B cell (primary cell): Measurements from ENCODE around the gene NCBP1. TPM values are rescaled to one million over a fixed set of nuclear protein-coding genes. Genes with fewer than 3 reads are reported as not detected.

Experiments
- ATAC-seq: fragments of 200-7000 bp; cut with Tn5 transposase; one replicate; pipeline ENCODE4 v1.10.0; 2021; ENCODE audit warnings: low read depth, mild to moderate bottlenecking, moderate number of reproducible peaks, moderate library complexity
- CTCF ChIA-PET: fragments of 350-600 bp; sonication (Branson Sonifier 250); formaldehyde crosslinking; loops from one replicate; lab custom pipeline; 2021; ENCODE audit warnings: antibody characterized with exemption, inconsistent platforms; lab: Charles Lee
- POLR2A ChIA-PET: fragments of 350-600 bp; sonication (Branson Sonifier 250); formaldehyde crosslinking; loops from one replicate; lab custom pipeline; 2021; ENCODE audit warnings: antibody characterized with exemption; lab: Charles Lee
- DNase-seq: peaks from one replicate; pipeline ENCODE4 v3.0.0; 2013
- H2AFZ ChIP-seq: 2 replicates; pipeline ENCODE4 v1.6.1; 2012; ENCODE audit warnings: mild to moderate bottlenecking, low read depth, low read length; ENCODE audit not compliant: insufficient read depth, poor library complexity, severe bottlenecking
- H3K27ac ChIP-seq, 2 donors: 1 replicate in 1 of 2; 2 replicates in 1 of 2; pipeline ENCODE4 v1.5.1; 2012 to 2013; ENCODE audit warnings: low read length in 2 of 2, mild to moderate bottlenecking in 2 of 2, moderate library complexity in 1 of 2
- H3K27me3 ChIP-seq, 4 experiments: fragments of 200-600 bp in 1 of 4; sonication (generic) in 1 of 4; replicated peaks in 1 of 4; 1 replicate in 2 of 4; 2 replicates in 2 of 4; pipeline versions ENCODE4 v1.6.1 to v1.7.0; 2013 to 2016; ENCODE audit warnings: low read length in 3 of 4, mild to moderate bottlenecking in 2 of 4, mixed read lengths in 1 of 4, moderate library complexity in 1 of 4; ENCODE audit not compliant: insufficient read depth in 4 of 4, control insufficient read depth in 3 of 4; ENCODE audit errors: control extremely low read depth in 1 of 4
- H3K36me3 ChIP-seq, 2 experiments: replicated peaks in 1 of 2; 1 replicate in 1 of 2; 2 replicates in 1 of 2; pipeline versions ENCODE4 v1.6.1 to v1.7.1; 2013; ENCODE audit warnings: low read length in 1 of 2; ENCODE audit not compliant: insufficient read depth in 2 of 2, control insufficient read depth in 1 of 2; ENCODE audit errors: control extremely low read depth in 1 of 2, extremely low read depth in 1 of 2
- H3K4me1 ChIP-seq, 2 donors: fragments of 200-600 bp in 1 of 2; sonication (generic) in 1 of 2; 1 replicate in 1 of 2; 2 replicates in 1 of 2; pipeline versions ENCODE4 v1.5.1 to v1.6.1; 2013 to 2017; ENCODE audit warnings: low read length in 2 of 2; ENCODE audit not compliant: control insufficient read depth in 2 of 2, insufficient read depth in 2 of 2
- H3K4me2 ChIP-seq: replicated peaks from 2 replicates; pipeline ENCODE3; 2012; ENCODE audit warnings: mild to moderate bottlenecking, low read depth, low read length; ENCODE audit not compliant: poor library complexity, severe bottlenecking
- H3K4me3 ChIP-seq, 5 experiments: fragments of 200-600 bp in 1 of 5; sonication (generic) in 1 of 5; 1 replicate in 3 of 5; 2 replicates in 2 of 5; pipeline versions ENCODE4 v1.5.1 to v1.7.0; 2011 to 2016; ENCODE audit warnings: low read length in 4 of 5, mild to moderate bottlenecking in 4 of 5, low read depth in 2 of 5, control low read depth in 1 of 5, moderate library complexity in 1 of 5; ENCODE audit not compliant: insufficient read depth in 1 of 5; ENCODE audit errors: control extremely low read depth in 1 of 5, extremely low read depth in 1 of 5
- H3K79me2 ChIP-seq: fragments of 200-600 bp; sonication (generic); one replicate; pipeline ENCODE4 v1.6.0; 2016; ENCODE audit warnings: low read length; ENCODE audit not compliant: control insufficient read depth, insufficient read depth
- H3K9ac ChIP-seq: fragments of 200-600 bp; sonication (generic); 2 replicates; pipeline ENCODE4 v1.6.1; 2017; ENCODE audit warnings: mild to moderate bottlenecking, low read length, moderate library complexity
- H3K9me3 ChIP-seq, 3 donors: one replicate each; pipeline versions ENCODE4 v1.6.1 to v1.7.1; 2013; ENCODE audit warnings: low read length in 2 of 3; ENCODE audit not compliant: control insufficient read depth in 2 of 3, insufficient read depth in 1 of 3; ENCODE audit errors: control extremely low read depth in 1 of 3
- H4K20me1 ChIP-seq: 2 replicates; pipeline ENCODE4 v1.6.0; 2012; ENCODE audit warnings: mild to moderate bottlenecking, low read length; ENCODE audit not compliant: insufficient read depth, control insufficient read depth, poor library complexity, severe bottlenecking
- H3K27ac Mint-ChIP-seq: one replicate; pipeline ENCODE4 v1.8.0; 2021; ENCODE audit warnings: mixed read lengths
- H3K27me3 Mint-ChIP-seq: one replicate; pipeline ENCODE4 v1.8.0; 2021; ENCODE audit warnings: mixed read lengths
- H3K4me1 Mint-ChIP-seq: one replicate; pipeline ENCODE4 v1.8.0; 2021; ENCODE audit warnings: mixed read lengths
- H3K4me3 Mint-ChIP-seq: one replicate; pipeline ENCODE4 v1.8.0; 2021; ENCODE audit warnings: mixed read lengths
- H3K9me3 Mint-ChIP-seq: one replicate; pipeline ENCODE4 v1.8.0; 2022; ENCODE audit warnings: mixed read lengths; ENCODE audit not compliant: insufficient read depth
- EZH2 ChIP-seq: IDR thresholded peaks from 2 replicates; pipeline ENCODE4 v1.6.1; 2012; ENCODE audit warnings: borderline replicate concordance, low read depth, mild to moderate bottlenecking, moderate library complexity, low read length; ENCODE audit not compliant: insufficient read depth, poor library complexity, severe bottlenecking
- WGBS: methylation state at CpG from one replicate; pipeline ENCODE4 v1.1.5; 2013; ENCODE audit warnings: missing lambda C conversion rate; ENCODE audit not compliant: insufficient coverage; 5-methylcytosine and 5-hydroxymethylcytosine counted together
- intact Hi-C: fragments of 100-400 bp; cut with micrococcal nuclease; formaldehyde crosslinking; loops from one replicate; pipeline ENCODE4 v1.10.0; 2022
- polyA plus RNA-seq: library from polyadenylated mRNA; depleted of rRNA; stranded (reverse); fragments of >200 nt; gene quantifications from 2 replicates; pipeline ENCODE4 v1.2.3, GENCODE V29; 2012
- total RNA-seq, 2 donors: library from RNA; stranded (reverse); fragments of 120-200 nt in 1 of 2; gene quantifications; 1 replicate in 1 of 2; 2 replicates in 1 of 2; pipeline versions ENCODE4 v1.2.3 to v1.2.4, GENCODE V29; 2013 to 2022
- TF ChIP-seq, protein P1 (sequence below): fragments of 200-600 bp; IDR thresholded peaks from one replicate; pipeline ENCODE4 v1.8.0; 2022; ENCODE audit warnings: antibody characterized with exemption, mild to moderate bottlenecking

Gene NCBP1
- total and polyA plus RNA-seq, 2 donors (not counting 1 experiment from before 2014, with no cell fraction given), result 19.5 to 38.0 TPM

- 96% methylated on average over 2 of the region's 3 CpGs for whole genome bisulfite sequencing
- no peak for DNase-seq
- no peak for ATAC-seq
- peaks cover 3 to 7% of the 10 kb centered on the region in 2 donors for H3K4me1 ChIP-seq
- H3K9ac ChIP-seq, result no peak overlapping the region
- Mint-ChIP-seq H3K4me1 (peaks cover 9% of the 10 kb centered on the region), H3K4me3 (no peak overlapping the region), H3K27me3 (peaks cover 35% of the 10 kb centered on the region), H3K9me3 (no peaks in the 10 kb centered on the region), H3K27ac (no peak overlapping the region)
- ChIA-PET POLR2A (no interaction called here), CTCF (no interaction called here)
- no peak overlapping the region for H3K27ac ChIP-seq
- H3K79me2 ChIP-seq, result no peaks in the 10 kb centered on the region
- no peaks in the 10 kb centered on the region for H3K36me3 ChIP-seq
- no peaks in the 10 kb centered on the region for H4K20me1 ChIP-seq
- peaks cover 0 to 9% (median 4%) of the 10 kb centered on the region in 4 experiments for H3K27me3 ChIP-seq
- TF ChIP-seq EZH2, result no peak
- TF ChIP-seq, protein P1, sequence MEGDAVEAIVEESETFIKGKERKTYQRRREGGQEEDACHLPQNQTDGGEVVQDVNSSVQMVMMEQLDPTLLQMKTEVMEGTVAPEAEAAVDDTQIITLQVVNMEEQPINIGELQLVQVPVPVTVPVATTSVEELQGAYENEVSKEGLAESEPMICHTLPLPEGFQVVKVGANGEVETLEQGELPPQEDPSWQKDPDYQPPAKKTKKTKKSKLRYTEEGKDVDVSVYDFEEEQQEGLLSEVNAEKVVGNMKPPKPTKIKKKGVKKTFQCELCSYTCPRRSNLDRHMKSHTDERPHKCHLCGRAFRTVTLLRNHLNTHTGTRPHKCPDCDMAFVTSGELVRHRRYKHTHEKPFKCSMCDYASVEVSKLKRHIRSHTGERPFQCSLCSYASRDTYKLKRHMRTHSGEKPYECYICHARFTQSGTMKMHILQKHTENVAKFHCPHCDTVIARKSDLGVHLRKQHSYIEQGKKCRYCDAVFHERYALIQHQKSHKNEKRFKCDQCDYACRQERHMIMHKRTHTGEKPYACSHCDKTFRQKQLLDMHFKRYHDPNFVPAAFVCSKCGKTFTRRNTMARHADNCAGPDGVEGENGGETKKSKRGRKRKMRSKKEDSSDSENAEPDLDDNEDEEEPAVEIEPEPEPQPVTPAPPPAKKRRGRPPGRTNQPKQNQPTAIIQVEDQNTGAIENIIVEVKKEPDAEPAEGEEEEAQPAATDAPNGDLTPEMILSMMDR, result no peak
- H3K9me3 ChIP-seq, result peaks cover 0 to 3% (median 1%) of the 10 kb centered on the region in 3 donors
- no peak overlapping the region for H3K4me2 ChIP-seq
- H2AFZ ChIP-seq, result no peak overlapping the region
- no peak overlapping the region for H3K4me3 ChIP-seq
- intact Hi-C loops, result no loop called here
These were observed 70.7 kb downstream of the NCBP1 start for GRCh38 chr9:97704345-97704677.

- CTCF ChIA-PET, result no interaction called here
- H3K9me3 Mint-ChIP-seq, result no peaks in the 10 kb centered on the region
- no peak overlapping the region for H3K4me3 ChIP-seq
- no peak overlapping the region for H3K27ac ChIP-seq
- POLR2A ChIA-PET, result no interaction called here
- peaks cover 4% of the 10 kb centered on the region for H3K4me1 Mint-ChIP-seq
- H3K4me2 ChIP-seq, result no peak overlapping the region
- no peak overlapping the region for H2AFZ ChIP-seq
- no peaks in the 10 kb centered on the region for H4K20me1 ChIP-seq
- H3K4me3 Mint-ChIP-seq, result no peak overlapping the region
- H3K27me3 ChIP-seq, result peaks cover 0 to 12% (median 4%) of the 10 kb centered on the region in 4 experiments
- H3K79me2 ChIP-seq, result no peaks in the 10 kb centered on the region
- WGBS, result 93% methylated on average over 3 of the region's 4 CpGs
- H3K36me3 ChIP-seq, result no peaks in the 10 kb centered on the region
- H3K27me3 Mint-ChIP-seq, result peaks cover 35% of the 10 kb centered on the region
- H3K9ac ChIP-seq, result no peak overlapping the region
- no peak for ATAC-seq
- peaks cover 0 to 3% (median 1%) of the 10 kb centered on the region in 3 donors for H3K9me3 ChIP-seq
- peaks cover 2 to 3% of the 10 kb centered on the region in 2 donors for H3K4me1 ChIP-seq
- intact Hi-C loops, result no loop called here
- no peak for DNase-seq
- H3K27ac Mint-ChIP-seq, result no peak overlapping the region
- TF ChIP-seq, protein P1, result no peak
- no peak for TF ChIP-seq EZH2
These were observed 71.2 kb downstream of the NCBP1 start for GRCh38 chr9:97704851-97705250.
